ENCODE data around the gene CYP24A1.

CYP24A1 gene

GRCh38 chr20:54207053-54207742 lies 33.4 kb upstream of the CYP24A1 start:
- Mint-ChIP-seq H3K9me3 (no peaks in the 10 kb centered on the region), H3K27me3 (ENCODE audit: low read depth) (no peaks in the 10 kb centered on the region), H3K4me1 (peaks cover 24% of the 10 kb centered on the region), H3K4me3 (peak overlapping the region; percentile 98 to 99 (median 99)), H3K27ac (peak overlapping the region; percentile 100), H3K36me3 (ENCODE audit: low read depth) (peaks cover 17% of the 10 kb centered on the region)
- TF ChIP-seq CTCF (IDR thresholded peaks at IDR 0.05; ENCODE audit: unreplicated experiment in 3 of 3): no peak

GRCh38 chr20:54205450-54205849 lies 31.7 kb upstream of the CYP24A1 start:
- Mint-ChIP-seq H3K27ac (peak overlapping the region; percentile 12 to 52 (median 51)), H3K4me3 (peak overlapping the region; percentile 16 to 74 (median 59)), H3K4me1 (peaks cover 19% of the 10 kb centered on the region), H3K36me3 (ENCODE audit: low read depth) (peaks cover 5% of the 10 kb centered on the region), H3K9me3 (no peaks in the 10 kb centered on the region), H3K27me3 (ENCODE audit: low read depth) (no peaks in the 10 kb centered on the region)
- TF ChIP-seq CTCF (IDR thresholded peaks at IDR 0.05; ENCODE audit: unreplicated experiment in 3 of 3): no peak

- no peaks in the 10 kb centered on the region for H3K27me3 Mint-ChIP-seq (ENCODE audit: low read depth)
- no peak for TF ChIP-seq CTCF (IDR thresholded peaks at IDR 0.05; ENCODE audit: unreplicated experiment in 3 of 3)
These were observed 30.7 kb upstream of the CYP24A1 start for GRCh38 chr20:54204481-54204880.

GRCh38 chr20:54204063-54204462 lies 30.3 kb upstream of the CYP24A1 start:
- no peaks in the 10 kb centered on the region for H3K9me3 Mint-ChIP-seq
- H3K27ac Mint-ChIP-seq: no peak overlapping the region
- H3K4me3 Mint-ChIP-seq: no peak overlapping the region
- H3K4me1 Mint-ChIP-seq: peaks cover 6% of the 10 kb centered on the region
- TF ChIP-seq CTCF (IDR thresholded peaks at IDR 0.05; ENCODE audit: unreplicated experiment in 3 of 3): no peak
- H3K27me3 Mint-ChIP-seq (ENCODE audit: low read depth): no peaks in the 10 kb centered on the region
- no peaks in the 10 kb centered on the region for H3K36me3 Mint-ChIP-seq (ENCODE audit: low read depth)

More at GRCh38 chr20:54204481-54204880, 30.7 kb upstream of the CYP24A1 start:
- H3K4me3 Mint-ChIP-seq: peak overlapping the region in 1 of 3 experiments; percentile 40
- H3K9me3 Mint-ChIP-seq: no peaks in the 10 kb centered on the region
- no peak overlapping the region for H3K27ac Mint-ChIP-seq
- no peaks in the 10 kb centered on the region for H3K36me3 Mint-ChIP-seq (ENCODE audit: low read depth)
- peaks cover 10% of the 10 kb centered on the region for H3K4me1 Mint-ChIP-seq

- no peak overlapping the region for H3K27ac Mint-ChIP-seq
- no peak for TF ChIP-seq CTCF (IDR thresholded peaks at IDR 0.05; ENCODE audit: unreplicated experiment in 3 of 3)
- H3K4me1 Mint-ChIP-seq: no peaks in the 10 kb centered on the region
- no peaks in the 10 kb centered on the region for H3K9me3 Mint-ChIP-seq
- no peaks in the 10 kb centered on the region for H3K27me3 Mint-ChIP-seq (ENCODE audit: low read depth)
- H3K4me3 Mint-ChIP-seq: no peak overlapping the region
- H3K36me3 Mint-ChIP-seq (ENCODE audit: low read depth): no peaks in the 10 kb centered on the region
These were observed 29.5 kb upstream of the CYP24A1 start for GRCh38 chr20:54203281-54203680.

GRCh38 chr20:54201268-54201846 lies 27.6 kb upstream of the CYP24A1 start:
- Mint-ChIP-seq H3K9me3 (no peaks in the 10 kb centered on the region), H3K36me3 (ENCODE audit: low read depth) (no peaks in the 10 kb centered on the region), H3K4me1 (no peaks in the 10 kb centered on the region)

More at GRCh38 chr20:54201268-54201846, 27.6 kb upstream of the CYP24A1 start:
- no peaks in the 10 kb centered on the region for H3K27me3 Mint-ChIP-seq (ENCODE audit: low read depth)
- no peak for TF ChIP-seq CTCF (IDR thresholded peaks at IDR 0.05; ENCODE audit: unreplicated experiment in 3 of 3)
- no peak overlapping the region for H3K4me3 Mint-ChIP-seq
- no peak overlapping the region for H3K27ac Mint-ChIP-seq
